ENCODE measurements around the gene GSTO2.

Gene GSTO2

GRCh38 chr10:104309980-104310978 is 41.3 kb downstream of the GSTO2 start:
- DNase-seq: no peak

- DNase-seq: no peak
Measured at GRCh38 chr10:104311184-104311720, 42.3 kb downstream of the GSTO2 start.

- DNase-seq: no peak
Measured at GRCh38 chr10:104314591-104315485, 45.9 kb downstream of the GSTO2 start.

- DNase-seq: no peak
Measured at GRCh38 chr10:104315486-104315921, 46.5 kb downstream of the GSTO2 start.

- DNase-seq: no peak
Measured at GRCh38 chr10:104316321-104317099, 47.5 kb downstream of the GSTO2 start.

GRCh38 chr10:104317269-104317710 is 48.3 kb downstream of the GSTO2 start:
- DNase-seq: no peak

- no peak for DNase-seq
Measured at GRCh38 chr10:104317726-104318299, 48.8 kb downstream of the GSTO2 start.

- no peak for DNase-seq
Measured at GRCh38 chr10:104318326-104318725, 49.3 kb downstream of the GSTO2 start.

- DNase-seq: no peak
Measured at GRCh38 chr10:104318810-104319741, 50.1 kb downstream of the GSTO2 start.

GRCh38 chr10:104321226-104321625 is 52.2 kb downstream of the GSTO2 start:
- DNase-seq: no peak

- DNase-seq: no peak
Measured at GRCh38 chr10:104321725-104322415, 52.9 kb downstream of the GSTO2 start.

- no peak for DNase-seq
Measured at GRCh38 chr10:104322416-104322782, 53.4 kb downstream of the GSTO2 start.

GRCh38 chr10:104323085-104323484 is 54.1 kb downstream of the GSTO2 start:
- no peak for DNase-seq

GRCh38 chr10:104323760-104324201 is 54.8 kb downstream of the GSTO2 start:
- DNase-seq: no peak

GRCh38 chr10:104324221-104324686 is 55.3 kb downstream of the GSTO2 start:
- no peak for DNase-seq

- no peak for DNase-seq
Measured at GRCh38 chr10:104324931-104325330, 55.9 kb downstream of the GSTO2 start.

GRCh38 chr10:104325436-104326435 is 56.8 kb downstream of the GSTO2 start:
- DNase-seq: no peak

GRCh38 chr10:104326991-104327610 is 58.1 kb downstream of the GSTO2 start:
- no peak for DNase-seq

Measured in DMS79 (cell line).